PC-3 (cell line): Measurements from ENCODE around the gene MTFR1L. TPM values are rescaled to one million over a fixed set of nuclear protein-coding genes. Genes with fewer than 3 reads are reported as not detected.

Experiments used
- ATAC-seq: fragments of 200-7000 bp; cut with Tn5 transposase; 2 replicates; pipeline ENCODE4 v1.9.1; 2020; ENCODE audit warnings: mild to moderate bottlenecking, moderate library complexity
- BruUV-seq: library from RNA; stranded (reverse); fragments of 400-500 nt; replicated peaks from 2 replicates; lab custom pipeline; 2021; lab: Mats Ljungman, UMichigan
- CTCF ChIA-PET: fragments of 300-600 bp; sonication (Branson Sonifier 250); formaldehyde crosslinking; loops from one replicate; lab custom pipeline; 2022; ENCODE audit warnings: antibody characterized with exemption; lab: Charles Lee
- POLR2A ChIA-PET: fragments of 300-600 bp; sonication (Branson Sonifier 250); formaldehyde crosslinking; loops from one replicate; lab custom pipeline; 2022; ENCODE audit warnings: antibody characterized with exemption; ENCODE audit not compliant: unreplicated experiment; lab: Charles Lee
- DNase-seq: peaks from one replicate; pipeline ENCODE4 v3.0.0-alpha.2; 2015
- H2AFZ ChIP-seq: fragments of 300-600 bp; sonication (generic); 2 replicates; pipeline ENCODE4 v1.6.0; 2016; ENCODE audit warnings: antibody characterized with exemption, low read length
- H3F3A ChIP-seq: fragments of 300-600 bp; sonication (generic); one replicate; pipeline ENCODE4 v1.6.0; 2017; ENCODE audit warnings: antibody characterized with exemption, low read length, control low read depth, mild to moderate bottlenecking; ENCODE audit not compliant: unreplicated experiment
- H3K27ac ChIP-seq: fragments of 300-600 bp; sonication (generic); 2 replicates; pipeline ENCODE4 v1.5.1; 2016; ENCODE audit warnings: mild to moderate bottlenecking, low read length
- H3K27me3 ChIP-seq: fragments of 300-600 bp; sonication (generic); 2 replicates; pipeline ENCODE4 v1.6.1; 2016; ENCODE audit warnings: low read length, mixed read lengths
- H3K36me3 ChIP-seq: fragments of 300-600 bp; sonication (generic); 2 replicates; pipeline ENCODE4 v1.6.1; 2016; ENCODE audit warnings: low read depth, mixed run types, low read length, mixed read lengths
- H3K4me1 ChIP-seq: fragments of 300-600 bp; sonication (generic); 2 replicates; pipeline ENCODE4 v1.5.1; 2016; ENCODE audit warnings: low read length; ENCODE audit not compliant: insufficient read depth
- H3K4me2 ChIP-seq: fragments of 300-600 bp; sonication (generic); 2 replicates; pipeline ENCODE4 v1.6.0; 2016; ENCODE audit warnings: low read length
- H3K4me3 ChIP-seq: fragments of 300-600 bp; sonication (generic); 2 replicates; pipeline ENCODE4 v1.5.1; 2016; ENCODE audit warnings: mild to moderate bottlenecking, low read length, mixed read lengths
- H3K79me2 ChIP-seq: fragments of 300-600 bp; sonication (generic); 2 replicates; pipeline ENCODE4 v1.6.1; 2017; ENCODE audit warnings: low read length, mixed read lengths
- H3K9ac ChIP-seq: fragments of 300-600 bp; sonication (generic); 2 replicates; pipeline ENCODE4 v1.6.0; 2016; ENCODE audit warnings: mild to moderate bottlenecking, low read length
- H3K9me2 ChIP-seq: fragments of 300-600 bp; sonication (generic); replicated peaks from 2 replicates; pipeline ENCODE4 v1.6.1; 2016; ENCODE audit warnings: mixed run types, low read length, mixed read lengths
- H3K9me3 ChIP-seq: fragments of 300-600 bp; sonication (generic); 2 replicates; pipeline ENCODE4 v1.6.1; 2016; ENCODE audit warnings: low read length, mixed read lengths
- H4K20me1 ChIP-seq: fragments of 300-600 bp; sonication (generic); 2 replicates; pipeline ENCODE4 v1.6.1; 2016; ENCODE audit warnings: low read length, mixed read lengths
- CTCF ChIP-seq: fragments of 300-600 bp; sonication (generic); conservative IDR thresholded peaks from 2 replicates; pipeline ENCODE4 v1.5.1; 2017; ENCODE audit warnings: antibody characterized with exemption, low read depth, mild to moderate bottlenecking, low read length
- EZH2 ChIP-seq: fragments of 300-600 bp; sonication (generic); IDR thresholded peaks from one replicate; pipeline ENCODE4 v1.6.1; 2017; ENCODE audit warnings: antibody characterized with exemption, mild to moderate bottlenecking, low read length; ENCODE audit not compliant: unreplicated experiment
- EZH2phosphoT487 ChIP-seq: fragments of 300-600 bp; sonication (generic); IDR thresholded peaks from 2 replicates; pipeline ENCODE4 v1.6.1; 2018; ENCODE audit warnings: mild to moderate bottlenecking, antibody characterized with exemption, low read length, borderline replicate concordance
- intact Hi-C: fragments of 100-400 bp; cut with micrococcal nuclease; formaldehyde crosslinking; loops from 2 replicates; pipeline ENCODE4 v1.9.0; 2023
- total RNA-seq: library from RNA; depleted of rRNA; stranded (reverse); fragments of >200 nt; gene quantifications from 2 replicates; pipeline ENCODE4 v1.2.3, GENCODE V29; 2014

MTFR1L gene
- total RNA-seq, 1 experiment from 2014 or later: 35.6 TPM

- Histone ChIP-seq H3K4me3 (no peak overlapping the region), H2AFZ (no peak overlapping the region), H3K4me1 (peaks cover 17% of the 10 kb centered on the region; the same call in 1 of the 2 replicates), H3K4me2 (no peak overlapping the region), H4K20me1 (no peaks in the 10 kb centered on the region), H3K27ac (no peak overlapping the region), H3K9me3 (no peaks in the 10 kb centered on the region), H3K27me3 (no peaks in the 10 kb centered on the region), H3K36me3 (no peaks in the 10 kb centered on the region), H3F3A (no peaks in the 10 kb centered on the region), H3K9me2 (no peaks in the 10 kb centered on the region), H3K9ac (no peak overlapping the region), H3K79me2 (no peaks in the 10 kb centered on the region)
- intact Hi-C loops: no loop called here
- BruUV-seq: no TSS peak
- DNase-seq: no peak
- no peak for ATAC-seq
- TF ChIP-seq EZH2phosphoT487: no peak
- TF ChIP-seq EZH2: no peak
- no peak for TF ChIP-seq CTCF
- CTCF ChIA-PET: no interaction called here
- POLR2A ChIA-PET: no interaction called here
Measured at GRCh38 chr1:25782608-25783201, 37.0 kb upstream of the MTFR1L start.

- DNase-seq (no peak), ATAC-seq (no peak)
- no peak overlapping the region for H3K27ac ChIP-seq
- H4K20me1 ChIP-seq: no peaks in the 10 kb centered on the region
- POLR2A ChIA-PET: no interaction called here
- H3K9ac ChIP-seq: no peak overlapping the region
- no peak overlapping the region for H2AFZ ChIP-seq
- H3K4me3 ChIP-seq: no peak overlapping the region
- no peaks in the 10 kb centered on the region for H3K79me2 ChIP-seq
- H3K4me2 ChIP-seq: no peak overlapping the region
- intact Hi-C loops: no loop called here
- TF ChIP-seq EZH2 (no peak), EZH2phosphoT487 (no peak), CTCF (no peak)
- no peaks in the 10 kb centered on the region for H3K9me2 ChIP-seq
- no peaks in the 10 kb centered on the region for H3F3A ChIP-seq
- no peaks in the 10 kb centered on the region for H3K27me3 ChIP-seq
- BruUV-seq: no TSS peak
- H3K9me3 ChIP-seq: no peaks in the 10 kb centered on the region
- CTCF ChIA-PET: no interaction called here
- no peaks in the 10 kb centered on the region for H3K36me3 ChIP-seq
- H3K4me1 ChIP-seq: peaks cover 17% of the 10 kb centered on the region; the same call in 1 of the 2 replicates
Measured at GRCh38 chr1:25784575-25785051, 35.1 kb upstream of the MTFR1L start.

- Histone ChIP-seq H4K20me1 (no peaks in the 10 kb centered on the region), H3K4me1 (peaks cover 17% of the 10 kb centered on the region; the same call in 1 of the 2 replicates), H3K27me3 (no peaks in the 10 kb centered on the region), H3K36me3 (no peaks in the 10 kb centered on the region), H3K9me2 (no peaks in the 10 kb centered on the region), H3K4me2 (no peak overlapping the region), H2AFZ (no peak overlapping the region), H3K9ac (no peak overlapping the region), H3K79me2 (no peaks in the 10 kb centered on the region), H3K27ac (no peak overlapping the region), H3K9me3 (no peaks in the 10 kb centered on the region), H3F3A (no peaks in the 10 kb centered on the region), H3K4me3 (no peak overlapping the region)
- intact Hi-C loops: no loop called here
- DNase-seq (no peak), ATAC-seq (no peak)
- CTCF ChIA-PET: no interaction called here
- POLR2A ChIA-PET: no interaction called here
- BruUV-seq: no TSS peak
- TF ChIP-seq EZH2: no peak
- TF ChIP-seq CTCF: no peak
- TF ChIP-seq EZH2phosphoT487: no peak
Measured at GRCh38 chr1:25785333-25786067, 34.3 kb upstream of the MTFR1L start.
